HFFc6 (cell line): ENCODE measurements around the gene GABRA1. TPM values are rescaled to one million over a fixed set of nuclear protein-coding genes. Genes with fewer than 3 reads are reported as not detected.

Experiments used
- DNase-seq: peaks from one replicate; pipeline ENCODE4 v3.0.0-alpha.2; 2018
- H3K27ac Mint-ChIP-seq: 2 replicates; pipeline ENCODE4 v1.8.0; 2020; ENCODE audit warnings: mild to moderate bottlenecking, mixed read lengths
- H3K27me3 Mint-ChIP-seq: 2 replicates; pipeline ENCODE4 v1.8.0; 2021; ENCODE audit warnings: mild to moderate bottlenecking, moderate library complexity, mixed read lengths; ENCODE audit not compliant: insufficient read depth
- H3K36me3 Mint-ChIP-seq: 2 replicates; pipeline ENCODE4 v1.8.0; 2021; ENCODE audit warnings: low read depth, mixed read lengths
- H3K4me1 Mint-ChIP-seq: 2 replicates; pipeline ENCODE4 v1.8.0; 2020; ENCODE audit warnings: low read depth, mixed read lengths
- H3K4me3 Mint-ChIP-seq: 2 replicates; pipeline ENCODE4 v1.8.0; 2020; ENCODE audit warnings: mild to moderate bottlenecking, moderate library complexity, mixed read lengths
- H3K9me3 Mint-ChIP-seq: 2 replicates; pipeline ENCODE4 v1.8.0; 2020; ENCODE audit warnings: mild to moderate bottlenecking, mixed read lengths
- CTCF ChIP-seq: fragments of 200-600 bp; sonication (generic); IDR thresholded peaks from 2 replicates; pipeline ENCODE4 v1.5.0; 2021; ENCODE audit warnings: antibody characterized with exemption, mild to moderate bottlenecking
- total RNA-seq, 6 experiments: library from RNA; stranded (reverse); fragmentation: NEBNext Ultra II Directional; extraction: Animal tissue kit (Norgen Biotek cat#: 25700); gene quantifications; 2 replicates in 1 of 6; 3 replicates in 5 of 6; pipeline ENCODE4 v1.2.3, GENCODE V29; 2021

The GABRA1 gene
- total RNA-seq, 6 experiments from 2014 or later: not detected

- TF ChIP-seq CTCF: no peak
- Mint-ChIP-seq H3K4me1 (no peaks in the 10 kb centered on the region), H3K27ac (no peak overlapping the region), H3K27me3 (no peaks in the 10 kb centered on the region; the same call in 1 of the 2 replicates), H3K4me3 (no peak overlapping the region), H3K36me3 (no peaks in the 10 kb centered on the region), H3K9me3 (peaks cover 19% of the 10 kb centered on the region)
- no peak for DNase-seq
Measured at GRCh38 chr5:161865510-161865909, 17.6 kb downstream of the GABRA1 start.

- no peak for DNase-seq
- Mint-ChIP-seq H3K27me3 (no peaks in the 10 kb centered on the region), H3K27ac (no peak overlapping the region), H3K36me3 (no peaks in the 10 kb centered on the region), H3K4me1 (no peaks in the 10 kb centered on the region), H3K9me3 (peaks cover 19% of the 10 kb centered on the region), H3K4me3 (no peak overlapping the region)
- no peak for TF ChIP-seq CTCF
Measured at GRCh38 chr5:161889971-161890370, 42.1 kb downstream of the GABRA1 start.

GRCh38 chr5:161895514-161895913 lies 47.6 kb downstream of the GABRA1 start:
- Mint-ChIP-seq H3K27ac (no peak overlapping the region), H3K9me3 (peaks cover 11% of the 10 kb centered on the region), H3K4me1 (no peaks in the 10 kb centered on the region), H3K27me3 (no peaks in the 10 kb centered on the region), H3K36me3 (no peaks in the 10 kb centered on the region), H3K4me3 (no peak overlapping the region)
- TF ChIP-seq CTCF: no peak
- DNase-seq: no peak

- H3K4me1 Mint-ChIP-seq: no peaks in the 10 kb centered on the region
- TF ChIP-seq CTCF: no peak
- H3K27ac Mint-ChIP-seq: no peak overlapping the region
- no peak for DNase-seq
- no peaks in the 10 kb centered on the region for H3K36me3 Mint-ChIP-seq
- H3K9me3 Mint-ChIP-seq: peaks cover 7% of the 10 kb centered on the region; the same call in 1 of the 2 replicates
- H3K4me3 Mint-ChIP-seq: no peak overlapping the region
- H3K27me3 Mint-ChIP-seq: no peaks in the 10 kb centered on the region
Measured at GRCh38 chr5:161897033-161897432, 49.1 kb downstream of the GABRA1 start.

GRCh38 chr5:161899590-161899989 lies 51.7 kb downstream of the GABRA1 start:
- Mint-ChIP-seq H3K9me3 (peaks cover 18% of the 10 kb centered on the region), H3K4me3 (no peak overlapping the region), H3K4me1 (no peaks in the 10 kb centered on the region), H3K36me3 (0 out of 2 replicates have a peak, but pooled peaks cover under 1% of the 10 kb centered on the region), H3K27me3 (no peaks in the 10 kb centered on the region), H3K27ac (no peak overlapping the region)
- no peak for TF ChIP-seq CTCF
- no peak for DNase-seq

GRCh38 chr5:161900981-161901380 lies 53.1 kb downstream of the GABRA1 start:
- no peak overlapping the region for H3K27ac Mint-ChIP-seq
- DNase-seq: no peak
- TF ChIP-seq CTCF: no peak
- no peaks in the 10 kb centered on the region for H3K4me1 Mint-ChIP-seq
- H3K4me3 Mint-ChIP-seq: no peak overlapping the region
- H3K27me3 Mint-ChIP-seq: no peaks in the 10 kb centered on the region
- peaks cover 6% of the 10 kb centered on the region; the same call in 1 of the 2 replicates for H3K36me3 Mint-ChIP-seq
- H3K9me3 Mint-ChIP-seq: peaks cover 28% of the 10 kb centered on the region
